Cardiac septum (tissue), 1 donor: ENCODE data around the gene GOLGA6L25. TPM values are rescaled to one million over a fixed set of nuclear protein-coding genes. Genes with fewer than 3 reads are reported as not detected.
"Not testable (repeated sequence)": the region's sequence is repeated elsewhere in the genome, so short reads cannot be mapped to it uniquely, and the experiment has no call there.

Experiments used
- DNase-seq: peaks from one replicate; pipeline ENCODE4 v3.0.0-alpha.2; 2020; ENCODE audit warnings: low spot score
- intact Hi-C: fragments of 100-400 bp; cut with DNase I; formaldehyde crosslinking; loops from one replicate; pipeline ENCODE4 v1.14.0; 2022
- long read RNA-seq: library from polyadenylated mRNA; unstranded; transcript quantifications from one replicate; pipeline ENCODE4 v2.0.0, GENCODE V29; 2021
- total RNA-seq: library from RNA; stranded (reverse); fragmentation: NEBNext Ultra II Directional; extraction: Animal tissue kit (Norgen Biotek cat#: 25700); gene quantifications from one replicate; pipeline ENCODE4 v1.2.1, GENCODE V29; 2021
- donor health status: DM: no; HTN: no; CAD: no.

GOLGA6L25 gene, protein sequence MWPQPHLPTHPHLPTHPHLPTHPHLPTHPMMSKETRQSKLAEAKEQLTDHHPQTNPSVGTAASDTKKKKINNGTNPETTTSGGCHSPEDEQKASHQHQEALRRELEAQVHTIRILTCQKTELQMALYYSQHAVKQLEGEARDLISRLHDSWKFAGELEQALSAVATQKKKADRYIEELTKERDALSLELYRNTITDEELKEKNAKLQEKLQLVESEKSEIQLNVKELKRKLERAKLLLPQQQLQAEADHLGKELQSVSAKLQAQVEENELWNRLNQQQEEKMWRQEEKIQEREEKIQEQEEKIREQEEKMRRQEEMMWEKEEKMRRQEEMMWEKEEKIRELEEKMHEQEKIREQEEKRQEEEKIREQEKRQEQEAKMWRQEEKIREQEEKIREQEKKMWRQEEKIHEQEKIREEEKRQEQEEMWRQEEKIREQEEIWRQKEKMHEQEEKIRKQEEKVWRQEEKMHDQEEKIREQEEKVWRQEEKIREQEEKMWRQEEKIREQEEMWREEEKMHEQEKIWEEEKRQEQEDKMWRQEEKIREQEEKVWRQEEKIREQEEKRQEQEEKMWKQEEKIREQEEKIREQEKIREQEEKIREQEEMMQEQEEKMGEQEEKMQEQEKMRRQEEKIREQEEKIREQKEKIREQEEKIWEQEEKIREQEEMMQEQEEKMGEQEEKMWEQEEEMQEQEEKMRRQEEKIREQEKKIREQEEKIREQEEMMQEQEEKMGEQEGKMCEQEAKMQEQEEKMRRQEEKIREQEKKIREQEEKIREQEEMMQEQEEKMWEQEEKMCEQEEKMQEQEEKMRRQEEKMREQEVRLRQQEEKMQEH
- not detected for total RNA-seq
- long read RNA-seq, result 0 reads

DNA sequence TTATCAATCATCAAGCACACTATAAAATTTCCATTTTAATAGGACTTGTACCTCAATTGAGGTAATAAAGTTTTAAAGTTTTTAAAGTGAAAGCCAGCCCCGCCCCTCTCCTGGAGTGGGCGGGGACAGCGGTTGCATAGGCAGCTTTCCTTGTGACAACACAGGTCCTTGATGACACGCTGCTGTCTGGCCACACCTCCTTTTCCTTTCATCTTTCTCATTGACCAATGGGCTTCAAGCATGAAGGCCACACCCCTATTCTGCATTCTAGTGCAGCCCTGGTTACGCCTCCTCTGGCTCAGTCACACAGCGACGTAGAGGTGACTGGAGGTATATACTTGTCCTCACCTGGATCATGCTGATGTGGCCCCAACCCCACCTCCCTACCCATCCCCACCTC is at the start of gene GOLGA6L25:
Gene GOLGA6L25 (plus strand): TSS at position 301 of the 400 bp plus-strand sequence. CDS start 61 bp downstream, at position 362.
- intact Hi-C loops, DNase-seq: not testable (repeated sequence)

DNA sequence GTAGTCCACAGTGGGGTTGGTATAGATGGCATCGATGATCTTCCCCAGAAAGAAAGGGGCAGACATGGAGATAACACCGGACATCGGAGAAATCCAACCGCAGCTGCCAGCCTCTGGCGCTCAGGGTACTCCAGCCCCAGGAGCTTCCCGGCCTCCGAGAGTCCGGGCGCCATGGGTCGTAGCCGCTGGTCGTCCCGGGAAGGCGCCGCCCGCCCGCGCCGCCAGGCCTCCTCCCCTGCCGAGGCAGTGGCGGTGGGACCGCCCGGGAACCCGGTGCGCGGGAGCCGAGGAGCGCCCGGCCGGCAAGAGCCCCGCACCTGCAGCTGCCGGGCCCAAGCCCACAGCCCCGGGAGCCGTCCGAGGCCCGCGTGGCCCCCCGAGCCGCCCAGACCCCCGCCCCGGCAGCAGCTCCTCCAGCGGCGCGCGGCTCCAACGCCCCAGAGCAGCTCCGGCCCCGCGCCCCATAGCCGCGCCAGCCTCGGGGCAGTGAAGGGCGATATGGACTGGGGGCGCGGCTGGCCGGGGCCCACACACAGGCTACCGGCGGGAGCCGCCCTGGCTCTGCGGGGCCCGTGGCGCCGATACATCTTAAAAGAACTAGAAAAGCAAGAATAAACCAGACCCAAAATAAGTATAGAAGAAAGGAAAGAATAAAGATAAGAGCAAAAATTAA is 45.0 kb upstream of the GOLGA6L25 start:
- intact Hi-C loops, DNase-seq: not testable (repeated sequence)

DNA sequence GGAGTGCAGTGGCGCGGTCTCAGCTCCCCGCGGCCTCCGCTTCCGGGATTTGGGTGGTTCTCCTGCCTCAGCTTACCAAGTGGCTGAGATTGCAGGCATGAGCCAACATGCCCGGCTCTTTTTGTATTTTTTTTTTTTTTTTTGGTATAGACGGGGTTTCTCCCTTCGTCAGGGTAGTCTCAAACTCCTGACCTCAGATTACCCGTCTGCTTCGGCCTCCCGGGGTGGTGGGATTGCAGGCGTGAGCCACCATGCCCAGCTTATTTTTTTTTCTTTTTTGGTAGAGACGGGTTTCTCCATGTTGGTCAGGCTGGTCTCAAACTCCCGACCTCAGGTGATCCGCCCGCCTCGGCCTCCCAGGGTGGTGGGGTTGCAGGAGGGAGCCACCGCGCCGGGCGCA is 39.2 kb upstream of the GOLGA6L25 start:
- DNase-seq, intact Hi-C loops: not testable (repeated sequence)

DNA sequence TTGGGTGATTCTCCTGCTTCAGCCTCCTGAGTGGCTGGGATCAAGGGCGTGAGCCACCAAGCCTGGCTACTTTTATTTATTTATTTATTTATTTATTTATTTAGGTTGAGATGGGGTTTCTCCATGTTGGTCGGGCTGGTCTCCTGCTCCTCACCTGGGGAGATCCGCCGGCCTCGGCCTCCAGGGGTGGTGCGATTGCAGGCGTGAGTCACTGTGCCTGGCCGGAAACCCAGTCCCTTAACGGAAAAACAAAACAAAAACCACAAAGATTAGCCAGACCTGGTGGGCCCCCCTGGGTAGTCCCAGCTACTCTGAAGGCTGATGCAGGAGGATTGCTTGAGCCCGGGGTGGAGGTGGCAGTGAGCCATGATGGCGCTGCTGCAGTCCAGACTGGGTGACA is 38.2 kb upstream of the GOLGA6L25 start:
- intact Hi-C loops, DNase-seq: not testable (repeated sequence)

DNA sequence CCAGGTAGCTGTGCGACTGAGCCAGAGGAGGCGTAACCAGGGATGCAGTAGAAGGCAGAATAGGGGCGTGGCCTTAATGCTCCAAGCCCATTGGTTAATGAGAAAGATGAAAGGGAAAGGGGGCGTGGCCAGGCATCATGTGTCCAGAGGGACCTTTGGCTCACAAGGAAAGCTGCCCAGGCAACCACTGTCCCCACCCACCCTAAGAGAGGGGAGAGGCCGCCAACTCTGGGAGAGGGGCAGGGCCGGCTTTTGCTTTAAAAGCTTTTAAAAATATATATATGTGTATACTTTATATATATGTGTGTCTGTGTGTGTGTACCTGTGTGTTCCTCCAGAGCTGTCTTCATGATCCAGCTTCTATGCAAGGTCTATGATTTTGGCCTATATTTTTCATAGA is 20.4 kb upstream of the GOLGA6L25 start, which contains the start of gene GOLGA8G:
Gene GOLGA8G (minus strand): TSS at position 18 of the 400 bp plus-strand sequence. CDS start 62 bp downstream, outside the sequence.
- intact Hi-C loops, result not testable (repeated sequence)

DNA sequence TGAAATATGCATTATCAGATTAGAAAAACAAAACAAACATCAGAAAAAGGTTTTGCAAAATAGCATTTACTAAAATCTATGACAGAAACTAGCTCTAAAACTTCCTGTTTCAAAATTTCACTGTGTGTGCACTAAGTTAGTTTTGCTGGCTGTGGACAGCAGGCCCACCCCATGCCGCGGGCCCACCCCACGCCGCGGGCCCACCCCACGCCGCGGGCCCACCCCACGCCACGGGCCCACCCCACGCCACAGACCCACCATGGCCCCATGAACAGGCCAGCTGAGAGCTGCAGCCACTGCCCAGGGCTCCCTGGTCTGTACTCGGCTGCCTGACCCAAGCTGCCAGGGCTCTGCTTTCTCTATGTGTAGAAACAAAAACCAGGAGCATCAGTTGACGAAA is 20.0 kb downstream of the GOLGA6L25 start:
- intact Hi-C loops, result not testable (repeated sequence)
- peak; percentile 39 for DNase-seq

More for the DNA sequence above, 20.4 kb upstream of the GOLGA6L25 start, which contains the start of gene GOLGA8G:
- not testable (repeated sequence) for DNase-seq

DNA sequence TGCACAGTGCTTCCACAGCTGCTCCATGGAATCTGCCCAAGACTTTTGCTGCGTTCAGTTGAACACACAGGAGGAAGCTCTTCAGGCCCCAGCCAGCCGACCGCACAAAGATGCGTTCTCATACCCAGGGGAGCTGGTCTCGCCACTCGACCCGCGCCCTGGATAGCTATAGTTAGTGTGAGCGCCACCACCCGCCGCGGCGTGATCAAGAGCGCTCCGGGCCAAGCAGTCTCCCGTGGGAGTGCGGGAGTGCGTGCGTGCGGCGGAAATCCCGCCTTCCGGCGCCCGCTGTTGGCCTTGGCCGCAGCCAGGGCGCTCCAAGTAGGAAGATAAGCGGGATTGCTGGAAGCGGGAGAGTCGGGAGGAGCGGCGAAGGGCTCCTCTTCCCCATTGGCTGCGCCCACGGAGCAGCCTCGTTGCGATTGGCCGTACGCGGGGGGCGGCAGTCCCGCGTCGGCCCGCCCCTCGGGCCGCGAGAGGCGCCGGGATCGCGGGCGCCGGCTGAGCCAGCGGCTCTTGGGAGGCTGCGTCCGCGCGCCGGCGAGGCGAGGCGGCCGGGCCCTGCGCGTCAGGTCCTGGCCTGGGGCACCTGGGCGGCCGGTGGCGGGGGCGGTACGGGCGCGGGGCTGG is 35.7 kb downstream of the GOLGA6L25 start:
- intact Hi-C loops, DNase-seq: not testable (repeated sequence)

DNA sequence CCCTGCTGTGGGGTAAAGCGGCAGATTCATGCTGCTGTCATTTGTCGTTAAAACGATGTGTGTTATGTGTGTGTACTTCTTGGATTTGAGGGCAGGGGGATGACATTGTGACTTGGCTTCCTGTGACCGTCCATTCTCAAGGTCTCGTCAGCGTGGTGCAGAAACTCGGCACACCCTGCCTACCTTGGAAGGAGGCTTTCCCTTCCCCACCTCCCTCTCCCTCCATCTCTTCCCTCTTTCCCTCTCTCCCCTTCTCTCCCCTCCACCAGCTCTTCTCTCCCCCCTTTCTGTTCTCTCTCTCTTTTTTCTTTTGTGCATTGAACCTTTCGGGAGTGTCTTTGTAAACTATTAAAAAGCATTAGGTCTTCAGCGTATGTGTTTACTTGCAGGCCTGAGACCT is 36.4 kb downstream of the GOLGA6L25 start:
- DNase-seq, intact Hi-C loops: not testable (repeated sequence)

DNA sequence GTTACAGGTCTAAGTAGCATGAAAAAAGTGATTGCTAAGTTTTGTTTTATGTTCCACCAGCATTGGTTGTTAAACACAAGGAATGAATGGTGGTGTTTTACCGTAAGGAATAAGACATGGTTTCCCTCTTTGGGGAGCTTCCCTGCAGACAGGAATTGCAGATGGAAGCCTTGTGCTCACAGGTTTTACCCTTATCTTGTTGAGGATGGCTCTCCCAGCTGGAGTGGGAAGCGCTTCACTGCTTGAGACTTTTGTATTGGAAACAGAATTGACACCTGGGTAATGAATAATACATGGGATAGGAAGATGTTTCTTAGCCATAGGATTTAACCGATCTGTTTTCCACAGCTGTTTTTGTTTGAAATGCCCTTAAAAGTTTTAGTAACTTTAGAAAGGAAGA is 39.0 kb downstream of the GOLGA6L25 start:
- DNase-seq, intact Hi-C loops: not testable (repeated sequence)

DNA sequence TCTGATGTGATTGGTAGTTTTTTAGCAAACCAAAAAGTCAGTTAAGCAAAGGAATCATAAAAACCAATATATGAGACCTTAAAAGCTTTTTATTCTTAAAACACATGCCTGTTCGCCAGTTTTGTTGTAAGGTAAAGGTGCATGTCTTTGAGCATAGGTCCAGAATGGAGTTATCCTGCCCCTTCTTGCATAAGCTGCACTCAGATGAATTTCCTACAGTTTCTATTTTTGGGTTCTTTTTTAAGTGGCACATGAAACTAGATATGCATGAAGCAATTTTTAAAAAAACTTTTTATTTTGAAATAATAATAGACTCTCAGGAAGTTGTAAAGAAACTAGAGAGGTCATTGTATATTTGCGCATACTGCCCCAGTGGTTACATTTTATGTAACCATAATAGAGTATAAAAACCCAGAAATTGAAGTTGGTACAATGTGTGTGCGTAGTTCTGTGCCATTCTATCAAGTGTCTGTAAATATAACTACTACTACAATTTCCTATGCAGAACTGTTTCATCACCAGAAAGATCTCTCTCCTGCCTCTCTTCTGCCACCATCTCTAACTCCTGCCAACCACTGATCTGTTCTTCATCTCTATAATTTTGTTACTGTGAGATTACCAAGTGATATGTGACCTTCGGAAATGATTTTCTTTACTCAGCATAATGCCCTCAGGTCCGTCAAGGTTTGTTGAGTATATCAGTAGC is 40.2 kb downstream of the GOLGA6L25 start:
- DNase-seq, intact Hi-C loops: not testable (repeated sequence)

DNA sequence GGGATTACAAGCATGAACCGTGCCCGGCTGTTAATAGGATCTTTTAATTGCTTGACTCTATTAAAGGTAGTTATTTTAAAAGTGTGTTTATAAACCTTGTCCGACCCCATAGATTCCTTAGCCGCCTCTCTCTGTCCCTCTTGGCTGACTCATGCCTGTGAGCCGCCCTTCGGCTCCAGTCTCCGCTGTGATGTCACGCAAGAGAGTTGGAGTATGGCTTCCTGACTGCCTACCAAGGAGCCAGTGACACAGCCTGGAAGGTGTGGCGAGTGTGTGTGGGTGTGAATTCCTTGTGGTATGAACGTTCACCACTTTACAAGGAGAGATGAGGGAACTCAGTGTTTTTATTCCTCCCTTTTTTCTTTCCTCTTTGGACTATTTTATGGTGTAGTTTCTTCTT is 44.1 kb downstream of the GOLGA6L25 start:
- DNase-seq, intact Hi-C loops: not testable (repeated sequence)

DNA sequence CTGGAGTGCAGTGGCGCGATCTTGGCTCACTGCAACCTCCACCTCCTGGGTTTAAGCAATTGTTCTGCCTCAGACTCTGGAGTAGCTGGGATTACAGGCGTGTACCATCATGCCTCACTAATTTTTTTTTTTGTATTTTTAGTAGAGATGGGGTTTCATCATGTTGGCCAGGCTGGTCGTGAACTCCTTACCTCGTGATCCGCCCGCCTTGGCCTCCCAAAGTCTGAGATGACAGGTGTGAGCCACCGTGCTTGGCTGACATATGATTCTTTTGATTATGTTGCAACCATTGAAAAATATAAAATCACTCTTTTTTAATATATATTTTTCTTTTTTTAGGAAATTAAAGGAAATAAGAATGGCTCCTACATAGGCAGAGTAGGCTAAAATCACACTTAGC is 44.8 kb downstream of the GOLGA6L25 start:
- DNase-seq, intact Hi-C loops: not testable (repeated sequence)

DNA sequence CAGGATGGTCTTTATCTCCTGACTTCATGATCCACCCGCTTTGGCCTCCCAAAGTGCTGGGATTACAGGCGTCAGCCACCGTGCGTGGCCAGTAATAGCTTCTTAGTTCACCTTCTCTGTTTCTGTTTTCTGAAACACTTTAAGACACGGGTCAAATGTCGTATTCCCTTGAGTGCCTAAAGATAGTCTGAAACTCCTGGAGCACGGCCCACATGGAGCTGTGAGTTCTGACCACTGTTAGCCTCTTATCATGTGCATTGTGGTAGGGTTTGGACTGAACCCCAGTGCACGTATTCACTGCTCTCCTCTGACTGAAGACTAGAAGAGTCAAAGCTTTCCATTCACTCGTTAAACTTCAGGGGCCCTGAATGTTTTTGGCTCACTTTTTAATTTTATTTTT is 48.8 kb downstream of the GOLGA6L25 start:
- DNase-seq, intact Hi-C loops: not testable (repeated sequence)

Other genes with a start within 250 kb of the GOLGA6L25 start
- 65.6 TPM for gene HERC2, start 231.4 kb upstream of the GOLGA6L25 start, total RNA-seq
- not detected for gene GOLGA6L24, start 195.5 kb upstream of the GOLGA6L25 start, total RNA-seq
- not detected for gene GOLGA8F, start 174.9 kb upstream of the GOLGA6L25 start, total RNA-seq
- gene GOLGA8G, start 20.6 kb upstream of the GOLGA6L25 start, total RNA-seq, result not detected
- gene GOLGA8M, start 158.9 kb downstream of the GOLGA6L25 start, total RNA-seq, result 1.9 TPM